COLO829 (cell line): ENCODE measurements around the gene NTNG1.
"Not testable (repeated sequence)": the region's sequence is repeated elsewhere in the genome, so short reads cannot be mapped to it uniquely, and the experiment has no call there.

Experiments
- DNase-seq: peaks from one replicate; pipeline ENCODE4 v3.0.0; 2012; ENCODE audit warnings: low spot score

NTNG1 gene

GRCh38 chr1:107140703-107141490 is at the start of gene NTNG1:
TSS of gene NTNG1 (plus strand) at chr1:107141039.
- DNase-seq, result no peak

- DNase-seq, result no peak
These were observed 49.4 kb upstream of the NTNG1 start for GRCh38 chr1:107091418-107091817.

- not testable (repeated sequence) for DNase-seq
These were observed 47.4 kb upstream of the NTNG1 start for GRCh38 chr1:107093395-107093794.

GRCh38 chr1:107095647-107096046 is 45.2 kb upstream of the NTNG1 start:
- DNase-seq, result no peak

- no peak for DNase-seq
These were observed 44.1 kb upstream of the NTNG1 start for GRCh38 chr1:107096690-107097089.

- no peak for DNase-seq
These were observed 41.9 kb upstream of the NTNG1 start for GRCh38 chr1:107098961-107099360.

- no peak for DNase-seq
These were observed 40.4 kb upstream of the NTNG1 start for GRCh38 chr1:107100331-107100984.

- no peak for DNase-seq
These were observed 34.9 kb upstream of the NTNG1 start for GRCh38 chr1:107105914-107106313.

- no peak for DNase-seq
These were observed 30.5 kb upstream of the NTNG1 start for GRCh38 chr1:107110326-107110725.

- no peak for DNase-seq
These were observed 24.5 kb upstream of the NTNG1 start for GRCh38 chr1:107116306-107116790.

GRCh38 chr1:107122225-107122624 is 18.6 kb upstream of the NTNG1 start:
- DNase-seq, result no peak

- DNase-seq, result no peak
These were observed 17.1 kb upstream of the NTNG1 start for GRCh38 chr1:107123741-107124140.

GRCh38 chr1:107124694-107125093 is 16.1 kb upstream of the NTNG1 start:
- DNase-seq, result no peak

GRCh38 chr1:107132195-107132594 is 8.6 kb upstream of the NTNG1 start:
- DNase-seq, result no peak

- DNase-seq, result no peak
These were observed 8.1 kb upstream of the NTNG1 start for GRCh38 chr1:107132780-107133179.

- peak; percentile 1 for DNase-seq
These were observed 5.4 kb upstream of the NTNG1 start for GRCh38 chr1:107135463-107135862.

GRCh38 chr1:107138166-107138565 is 2.7 kb upstream of the NTNG1 start:
- no peak for DNase-seq

GRCh38 chr1:107138767-107139445 is 1.9 kb upstream of the NTNG1 start:
- no peak for DNase-seq

GRCh38 chr1:107139833-107140702 is 771 bp upstream of the NTNG1 start:
- DNase-seq, result no peak

- DNase-seq, result no peak
These were observed 770 bp downstream of the NTNG1 start for GRCh38 chr1:107141491-107142126.

GRCh38 chr1:107142140-107142542 is 1.3 kb downstream of the NTNG1 start:
- DNase-seq, result peak; percentile 4
